HG02759 (cell line): ENCODE measurements around the gene CYP3A5.

Experiments used
- ATAC-seq: cut with Tn5 transposase; IDR thresholded peaks from one replicate; pipeline ENCODE4 v1.9.1; 2021; ENCODE audit warnings: mild to moderate bottlenecking, moderate library complexity; ENCODE audit not compliant: unreplicated experiment

The CYP3A5 gene

DNA sequence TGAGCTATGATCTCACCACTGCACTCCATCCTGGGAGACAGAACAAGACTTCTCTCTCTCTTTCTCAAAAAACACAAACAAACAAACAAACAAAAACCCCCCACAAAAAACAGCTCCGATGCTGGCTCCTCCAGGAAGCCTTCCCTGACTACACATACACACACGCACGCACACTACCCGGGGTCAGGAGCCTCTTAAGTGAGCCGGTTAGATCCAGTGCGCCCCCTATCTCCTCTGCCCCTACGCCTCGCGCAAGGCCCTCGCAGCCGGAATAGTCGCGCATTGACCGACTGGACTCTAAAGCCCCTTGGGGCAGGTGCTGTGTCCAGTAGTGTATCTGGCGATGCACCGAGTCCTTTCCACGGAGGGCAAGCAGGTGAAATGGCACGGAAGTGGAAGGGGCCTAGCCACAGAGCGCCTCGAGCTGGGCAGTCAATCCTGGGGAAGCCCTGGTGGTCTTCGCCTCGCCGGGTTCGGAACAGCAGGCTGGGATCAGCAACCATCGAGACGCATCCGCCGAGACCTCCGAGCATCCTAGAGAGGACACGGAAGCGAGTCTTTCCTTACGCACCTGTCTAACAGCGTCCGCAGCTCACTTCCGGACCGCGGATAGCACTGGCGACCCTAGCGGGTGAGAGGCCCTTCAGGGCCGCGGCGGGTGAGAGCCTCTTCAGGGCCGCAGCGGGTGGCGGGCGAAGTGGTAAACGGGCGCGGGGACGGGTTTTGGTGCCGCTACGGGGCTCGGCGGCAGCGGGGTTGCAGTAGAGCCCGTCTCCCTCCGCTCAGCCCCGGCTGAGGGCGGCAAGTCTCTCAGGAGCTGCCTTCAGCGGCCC lies 63.2 kb downstream of the CYP3A5 start, which contains the start of gene ZSCAN25:
ZSCAN25 (plus strand) TSS at position 588 of the 833 bp plus-strand sequence. CDS start 2,661 bp downstream, outside the sequence.
- peak; percentile 95 for ATAC-seq

DNA sequence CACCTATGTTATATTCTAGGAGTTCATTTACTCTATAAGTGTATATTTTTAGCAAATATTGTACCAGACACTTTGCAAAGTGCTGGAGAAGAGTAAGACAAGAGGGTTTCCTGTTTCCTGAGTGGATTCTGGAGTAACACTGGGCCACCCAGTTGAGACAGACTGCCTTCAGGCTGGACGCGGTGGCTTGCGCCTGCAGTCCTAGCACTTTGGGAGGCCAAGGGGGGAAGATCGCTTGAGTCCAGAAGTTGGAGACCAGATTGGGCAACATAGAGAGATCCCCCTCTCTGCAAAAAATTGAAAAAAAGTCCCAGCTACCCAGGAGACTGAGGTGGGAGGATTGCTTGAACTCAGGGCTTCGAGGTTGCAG lies 63.8 kb downstream of the CYP3A5 start:
- no peak for ATAC-seq

DNA sequence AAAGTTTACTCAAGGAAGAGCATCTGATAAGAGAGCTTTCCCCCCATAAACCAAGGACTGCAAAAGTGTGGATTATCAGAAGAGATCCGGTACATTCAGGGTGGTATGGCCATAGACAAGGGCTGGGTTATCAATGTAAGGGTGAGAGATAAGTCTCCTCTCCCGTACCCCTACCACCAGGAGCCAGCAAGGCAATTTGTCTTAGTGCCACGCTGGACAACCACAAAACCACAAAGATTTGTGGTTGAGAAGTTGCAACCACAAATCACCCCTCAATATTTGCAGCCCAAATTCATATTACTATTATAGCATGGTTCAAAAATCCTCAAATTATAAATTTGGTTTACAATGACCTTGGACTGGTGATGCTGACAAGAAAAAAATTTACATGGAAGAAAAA lies 65.3 kb downstream of the CYP3A5 start:
- no peak for ATAC-seq

DNA sequence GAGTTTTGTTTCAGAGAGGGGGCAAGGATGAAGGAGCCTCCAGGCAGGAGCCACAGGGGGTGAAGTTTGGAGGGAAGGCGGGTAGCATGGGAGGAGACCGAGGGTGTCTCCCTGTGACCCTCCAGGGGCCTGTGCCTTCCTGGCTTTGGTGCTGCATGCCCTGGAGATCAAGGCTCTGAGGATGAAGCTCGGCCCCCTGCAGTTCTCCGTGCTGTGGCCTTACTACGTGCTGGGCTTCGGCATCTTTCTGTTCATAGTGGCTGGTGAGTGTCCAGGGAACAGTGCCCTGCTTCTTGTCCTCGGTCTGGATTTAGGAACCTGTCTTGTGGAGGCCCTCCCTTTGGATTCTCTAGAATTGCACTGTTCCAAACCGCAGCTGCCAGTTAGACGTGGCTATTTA lies 72.2 kb downstream of the CYP3A5 start:
- no peak for ATAC-seq

DNA sequence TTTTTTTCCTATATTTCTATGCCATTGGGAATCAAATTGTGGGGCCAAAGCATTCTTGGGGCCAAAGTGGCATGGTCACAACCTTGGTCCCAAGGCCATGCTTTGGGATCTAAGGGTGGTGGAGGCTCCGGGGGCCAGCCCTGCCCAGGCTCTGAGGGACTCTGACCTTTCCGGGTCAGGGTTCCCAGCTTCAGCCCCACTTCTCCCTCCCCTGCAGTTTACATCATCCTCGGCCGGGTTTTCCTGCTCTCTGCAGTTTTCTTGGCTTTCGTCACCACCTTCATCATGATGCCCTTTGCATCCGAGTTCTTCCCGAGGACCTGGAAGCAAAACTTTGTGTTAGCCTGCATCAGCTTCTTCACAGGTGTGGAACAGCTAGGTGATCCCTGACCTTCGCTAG lies 73.3 kb downstream of the CYP3A5 start:
- ATAC-seq: no peak

DNA sequence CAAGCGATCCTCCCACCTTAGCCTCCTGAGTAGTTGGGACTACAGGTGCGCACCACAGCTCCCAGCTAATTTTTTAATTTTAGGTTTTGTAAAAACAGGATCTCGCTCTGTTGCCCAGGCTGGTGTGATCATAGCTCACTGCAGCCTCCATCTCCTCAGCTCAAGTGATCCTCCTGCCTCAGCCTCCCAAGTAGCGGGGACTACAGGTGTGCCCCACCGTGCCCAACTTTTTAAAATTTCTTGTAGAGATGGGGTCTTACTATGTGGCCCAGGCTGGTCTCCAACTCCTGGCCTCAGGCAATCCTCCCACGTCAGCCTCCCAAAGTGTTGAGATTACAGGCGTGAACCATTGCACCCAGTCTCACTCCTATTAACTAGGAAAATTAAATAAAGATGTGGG lies 74.3 kb downstream of the CYP3A5 start:
- no peak for ATAC-seq

DNA sequence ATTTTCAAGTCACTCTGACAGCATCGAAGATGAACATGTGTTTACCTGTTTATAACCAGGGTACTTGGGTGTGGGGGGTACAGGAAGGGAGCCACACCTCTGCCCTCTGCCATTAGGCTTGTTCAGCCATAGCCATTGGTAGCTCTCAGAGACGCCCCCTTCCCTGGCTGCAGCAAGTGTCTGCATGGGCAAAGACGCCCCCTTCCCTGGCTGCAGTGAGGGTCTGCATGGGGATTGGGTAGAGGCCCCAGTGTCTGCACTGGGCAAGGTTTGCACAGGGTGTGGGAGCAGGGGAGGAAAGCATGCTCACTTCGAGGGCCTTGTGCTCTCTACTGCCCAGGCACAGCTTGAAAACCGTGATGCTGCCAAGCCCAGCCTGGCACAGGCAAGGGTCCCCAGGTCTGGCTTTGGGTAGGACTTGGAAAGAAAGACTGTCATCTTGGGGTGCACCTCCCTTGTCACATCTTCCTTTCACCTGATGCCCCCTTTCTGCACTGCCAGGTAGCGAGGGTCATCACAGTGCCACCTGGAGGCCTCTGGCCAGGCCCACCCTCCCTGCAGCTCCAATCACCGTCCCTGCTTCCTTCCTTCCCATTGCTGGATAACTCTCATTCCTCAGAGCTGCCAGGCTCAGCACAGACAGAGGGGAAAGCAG lies 78.0 kb downstream of the CYP3A5 start:
- no peak for ATAC-seq

DNA sequence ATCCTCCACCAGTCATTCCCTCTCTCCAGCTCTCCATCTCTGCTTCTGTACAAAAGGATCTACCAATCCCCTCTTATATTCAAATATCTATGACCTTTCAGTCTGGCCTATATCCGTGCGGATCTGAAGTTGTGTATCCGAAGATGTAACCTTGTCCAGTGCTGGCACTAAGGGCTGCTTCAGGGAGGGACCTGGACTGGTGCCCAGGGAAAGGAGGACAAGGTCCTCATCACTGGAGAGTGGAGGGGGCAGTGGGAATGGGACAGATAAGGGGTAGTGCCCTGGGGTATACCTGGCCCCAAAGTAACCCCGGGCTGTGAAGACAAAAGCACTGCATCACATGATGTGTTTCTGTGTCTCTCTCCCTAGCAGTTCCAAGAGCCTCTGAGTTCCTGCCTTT lies 80.0 kb downstream of the CYP3A5 start:
- ATAC-seq: no peak
